K562 (cell line): ENCODE measurements around the gene MED13L. TPM values are rescaled to one million over a fixed set of nuclear protein-coding genes. Genes with fewer than 3 reads are reported as not detected.
A peak's percentile ranks its signal among the peaks of the same experiment; 100 is the strongest.

ENCODE experiments used
- ATAC-seq: fragments of 200-7000 bp; cut with Tn5 transposase; 3 replicates; pipeline ENCODE4 v1.9.1; 2020; ENCODE audit warnings: moderate library complexity
- BruUV-seq: library from RNA; stranded (reverse); fragments of 400-500 nt; replicated peaks from 2 replicates; lab custom pipeline; 2021; lab: Mats Ljungman, UMichigan
- CTCF ChIA-PET: fragments of 300-600 bp; formaldehyde crosslinking; extraction: SDS; loops from one replicate; lab custom pipeline; 2021; ENCODE audit warnings: low intra/inter-chr PET ratio; lab: Yijun Ruan, JAX
- POLR2A ChIA-PET: fragments of 300-600, 350-650 bp; sonication (Branson Sonifier 250); formaldehyde crosslinking; extraction: SDS; loops from one replicate; lab custom pipeline; 2021; ENCODE audit warnings: antibody characterized with exemption, inconsistent platforms; lab: Yijun Ruan, JAX
- DNase-seq, 4 experiments: peaks; one replicate each; pipeline versions ENCODE4 v3.0.0 to v3.0.0-alpha.2; 2011 to 2018; ENCODE audit warnings: low spot score in 3 of 4, mixed read lengths in 3 of 4; ENCODE audit errors: extremely low read depth in 1 of 4
- FAIRE-seq: peaks from 2 replicates; lab custom pipeline; 2011; peaks lifted over from hg19 to GRCh38; lab: Jason Lieb, UNC
- H2AFZ ChIP-seq: 2 replicates; pipeline ENCODE4 v1.6.0; 2011; ENCODE audit warnings: low read depth, low read length, control low read depth, inconsistent platforms
- H3K27ac ChIP-seq: fragments of 200-600 bp; 3 replicates; pipeline ENCODE4 v1.8.0; 2011; ENCODE audit warnings: low read depth, mild to moderate bottlenecking, control low read depth, inconsistent platforms, low read length, moderate library complexity, mixed read lengths; ENCODE audit errors: extremely low read depth
- H3K27me3 ChIP-seq, 2 experiments: fragments of 300-600 bp in 1 of 2; 2 replicates in 1 of 2; 3 replicates in 1 of 2; pipeline versions ENCODE4 v1.6.0 to v1.8.0; 2011; ENCODE audit warnings: inconsistent platforms in 2 of 2, low read length in 2 of 2, mild to moderate bottlenecking in 1 of 2, mixed read lengths in 1 of 2, moderate library complexity in 1 of 2; ENCODE audit not compliant: control insufficient read depth in 2 of 2, insufficient read depth in 2 of 2
- H3K36me3 ChIP-seq: fragments of 300-600 bp; 3 replicates; pipeline ENCODE4 v1.8.0; 2011; ENCODE audit warnings: mild to moderate bottlenecking, low read length, inconsistent platforms; ENCODE audit not compliant: control insufficient read depth, insufficient read depth
- H3K4me1 ChIP-seq, 2 experiments: fragments of 200-600 bp in 1 of 2; replicated peaks in 1 of 2; 2 replicates in 1 of 2; 3 replicates in 1 of 2; pipeline versions ENCODE4 v1.5.1 to v1.8.0; 2011; ENCODE audit warnings: inconsistent platforms in 2 of 2, low read length in 2 of 2, mild to moderate bottlenecking in 1 of 2, mixed read lengths in 1 of 2, moderate library complexity in 1 of 2; ENCODE audit not compliant: control insufficient read depth in 2 of 2, insufficient read depth in 2 of 2
- H3K4me2 ChIP-seq: 2 replicates; pipeline ENCODE4 v1.6.1; 2011; ENCODE audit warnings: low read length, control low read depth, inconsistent platforms, mixed read lengths; ENCODE audit not compliant: insufficient read depth
- H3K4me3 ChIP-seq: fragments of 200-600 bp; sonication (generic), shearing (Covaris generic); 2 replicates; pipeline ENCODE4 v1.5.1; 2016; ENCODE audit warnings: control low read depth, inconsistent platforms
- H3K79me2 ChIP-seq: fragments of 200-600 bp; 3 replicates; pipeline ENCODE4 v1.8.0; 2011; ENCODE audit warnings: low read length, inconsistent platforms; ENCODE audit not compliant: control insufficient read depth, insufficient read depth
- H3K9ac ChIP-seq, 2 experiments: 2 replicates each; pipeline versions ENCODE4 v1.6.0 to v1.6.1; 2011; ENCODE audit warnings: low read depth in 2 of 2, low read length in 2 of 2, control low read depth in 1 of 2, inconsistent platforms in 1 of 2, mild to moderate bottlenecking in 1 of 2, mixed read lengths in 1 of 2; ENCODE audit not compliant: insufficient read depth in 1 of 2
- H3K9me1 ChIP-seq: one replicate; pipeline ENCODE4 v1.6.0; 2011; ENCODE audit warnings: inconsistent platforms, mild to moderate bottlenecking, low read length, moderate library complexity; ENCODE audit not compliant: control insufficient read depth, insufficient read depth
- H3K9me3 ChIP-seq: replicated peaks from 2 replicates; pipeline ENCODE4 v1.5.1; 2011; ENCODE audit warnings: low read depth, low read length, inconsistent platforms; ENCODE audit not compliant: control insufficient read depth, insufficient read depth
- H4K20me1 ChIP-seq: replicated peaks from 2 replicates; pipeline ENCODE4 v1.6.1; 2011; ENCODE audit warnings: low read length, inconsistent platforms, mixed read lengths; ENCODE audit not compliant: control insufficient read depth, insufficient read depth
- CBX3 ChIP-seq, 2 experiments: IDR thresholded peaks; 1 replicate in 1 of 2; 2 replicates in 1 of 2; pipeline ENCODE4 v1.6.1; 2012; ENCODE audit warnings: inconsistent platforms in 2 of 2, low read length in 2 of 2, borderline replicate concordance in 1 of 2, control low read depth in 1 of 2
- FOSL1 ChIP-seq: fragments of 200-800 bp; sonication (Bioruptor generic); conservative IDR thresholded peaks from 2 replicates; pipeline ENCODE4 v1.6.1; 2016; ENCODE audit warnings: missing genetic modification characterization, missing compliant biosample characterization
- FOXK2 ChIP-seq, 2 experiments: fragments of 450-650 bp; IDR thresholded peaks in 1 of 2; conservative IDR thresholded peaks in 1 of 2; 2 replicates each; pipeline ENCODE4 v1.6.1; 2016; ENCODE audit warnings: low read depth in 2 of 2, mild to moderate bottlenecking in 1 of 2
- KDM1A ChIP-seq, 2 experiments: fragments of 450-650 bp; IDR thresholded peaks; 2 replicates each; pipeline ENCODE4 v1.6.1; 2016; ENCODE audit warnings: mild to moderate bottlenecking in 2 of 2
- NR1H2 ChIP-seq: sonication (generic); formaldehyde crosslinking; IDR thresholded peaks from 2 replicates; pipeline ENCODE4 v1.4.0; 2020; ENCODE audit warnings: mild to moderate bottlenecking, missing genetic modification reagents
- ZNF507 ChIP-seq: conservative IDR thresholded peaks from 2 replicates; pipeline ENCODE4 v1.6.1; 2017; ENCODE audit warnings: missing genetic modification characterization, missing compliant biosample characterization
- WGBS: fragments of 100-300 bp; shearing (Covaris generic); methylation state at CpG from one replicate; pipeline ENCODE4 v1.1.6; 2016; ENCODE audit warnings: low coverage, mixed read lengths; ENCODE audit not compliant: insufficient coverage; ENCODE audit errors: missing lambda C conversion rate; 5-methylcytosine and 5-hydroxymethylcytosine counted together
- in situ Hi-C: fragments of 300-500 bp; cut with MboI; formaldehyde crosslinking; loops from 4 replicates; pipeline ENCODE4 v1.15.0; 2018; ENCODE audit warnings: inconsistent platforms, mixed read lengths
- intact Hi-C: fragments of 100-400 bp; cut with micrococcal nuclease; formaldehyde crosslinking; loops from 2 replicates; pipeline ENCODE4 v1.14.2; 2022
- polyA plus RNA-seq, 8 experiments: library from polyadenylated mRNA; depleted of rRNA in 4 of 8; stranded (reverse) in 5 of 8; unstranded in 3 of 8; fragments of >200 nt; fragmentation: Nextera tagmentation in 2 of 8; fragmentation: Illumina TruSeq in 1 of 8; extraction: Ambion mirVana in 2 of 8; extraction: Trizol in 1 of 8; gene quantifications; 2 replicates each; pipeline versions ENCODE4 v1.2.1 to v1.2.3, GENCODE V29; 2011 to 2014; ENCODE audit warnings: inconsistent platforms in 1 of 8, missing spikeins in 1 of 8
- total RNA-seq, 7 experiments: library from RNA; depleted of rRNA in 6 of 7; stranded (reverse); fragments of >200 nt in 6 of 7; fragmentation: Illumina TruSeq in 2 of 7; extraction: Trizol in 2 of 7; gene quantifications; 2 replicates each; pipeline versions ENCODE4 v1.2.1 to v1.2.3, GENCODE V29; 2011 to 2021; ENCODE audit warnings: low replicate concordance in 1 of 7
- TF ChIP-seq, protein P1 (sequence below): fragments of 450-650 bp; IDR thresholded peaks from 2 replicates; pipeline ENCODE4 v1.6.1; 2016

Gene MED13L
- total and polyA plus RNA-seq, 9 of the 15 experiments (the other 6 are each of a cell fraction or from before 2014, with no cell fraction given), result 13.4 to 90.3 (median 36.9) TPM

DNA sequence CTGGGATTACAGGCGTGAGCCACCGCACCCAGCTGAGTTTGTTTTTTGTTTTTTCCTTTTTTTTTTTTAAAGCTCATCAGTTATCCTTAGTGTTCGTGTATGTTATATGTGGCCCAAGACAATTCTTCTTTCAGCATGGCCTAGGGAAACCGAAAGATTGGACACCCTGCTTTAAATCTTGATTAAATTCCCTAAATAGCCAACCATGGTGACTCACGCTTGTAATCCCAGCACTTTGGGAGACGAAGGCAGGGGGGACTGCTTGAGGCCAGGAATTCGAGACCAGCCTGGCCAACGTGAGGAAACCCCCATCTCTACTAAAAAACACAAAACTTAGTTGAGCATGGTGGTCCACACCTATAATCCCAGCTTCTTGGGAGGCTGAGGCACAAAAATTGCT lies 131.1 kb downstream of the MED13L start:
- WGBS, result 76% methylated on average over 8 of the region's 8 CpGs
- H3K9me1 ChIP-seq, result no peaks in the 10 kb centered on the region
- intact Hi-C loops, result loop anchor here (10.0 kb wide), 1 partner anchor 48 kb away; no protein-coding TSS in a partner anchor
- H2AFZ ChIP-seq, result no peak overlapping the region
- TF ChIP-seq ZNF507 (tag) (no peak), KDM1A (IDR thresholded peaks at IDR 0.05) (no peak), CBX3 (IDR thresholded peaks at IDR 0.05; ENCODE audit: borderline replicate concordance in 1 of 2, low read length in 2 of 2) (no peak), NR1H2 (CRISPR knock-in tag) (no peak), FOXK2 (conservative IDR thresholded peaks at IDR 0.05 in 1 of 2, IDR thresholded peaks at IDR 0.05 in 1 of 2; ENCODE audit: low read depth in 2 of 2) (no peak), FOSL1 (tag) (0 out of 2 replicates have a peak, but pooled peaks have one; percentile 17)
- TF ChIP-seq, protein P1, sequence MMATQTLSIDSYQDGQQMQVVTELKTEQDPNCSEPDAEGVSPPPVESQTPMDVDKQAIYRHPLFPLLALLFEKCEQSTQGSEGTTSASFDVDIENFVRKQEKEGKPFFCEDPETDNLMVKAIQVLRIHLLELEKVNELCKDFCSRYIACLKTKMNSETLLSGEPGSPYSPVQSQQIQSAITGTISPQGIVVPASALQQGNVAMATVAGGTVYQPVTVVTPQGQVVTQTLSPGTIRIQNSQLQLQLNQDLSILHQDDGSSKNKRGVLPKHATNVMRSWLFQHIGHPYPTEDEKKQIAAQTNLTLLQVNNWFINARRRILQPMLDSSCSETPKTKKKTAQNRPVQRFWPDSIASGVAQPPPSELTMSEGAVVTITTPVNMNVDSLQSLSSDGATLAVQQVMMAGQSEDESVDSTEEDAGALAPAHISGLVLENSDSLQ, result no peak
- TF ChIP-seq, all 486 proteins: peak for 1
- Histone ChIP-seq H3K27me3 (no peaks in the 10 kb centered on the region), H3K4me1 (peaks cover 8 to 25% of the 10 kb centered on the region in 2 experiments; a peak in 4 of 5 replicates), H3K36me3 (no peaks in the 10 kb centered on the region), H3K27ac (no peak overlapping the region), H3K79me2 (peaks cover 96% of the 10 kb centered on the region), H4K20me1 (peaks cover 13% of the 10 kb centered on the region), H3K9me3 (no peaks in the 10 kb centered on the region), H3K9ac (no peak overlapping the region), H3K4me2 (no peak overlapping the region), H3K4me3 (no peak overlapping the region)
- BruUV-seq, result no TSS peak
- ChIA-PET POLR2A (interaction anchor here (1.6 kb wide), 1 partner anchor 11 kb away, joined by 6 read pairs; no protein-coding TSS in a partner anchor), CTCF (interaction anchor here (0.7 to 0.9 kb wide), 2 partner anchors 89 to 1001 kb away, joined by 3 to 4 read pairs; no protein-coding TSS in a partner anchor)
- FAIRE-seq, result no peak
- DNase-seq, result no peak
- ATAC-seq, result no peak
- in situ Hi-C loops, result no loop called here
